Hepatocyte (in vitro differentiated cells): ENCODE results near the gene SPAG6.

Source experiments
- EZH2 ChIP-seq: fragments of 200-600 bp; sonication (generic); IDR thresholded peaks from 2 replicates; pipeline ENCODE4 v1.6.1; 2016; ENCODE audit warnings: antibody characterized with exemption, mild to moderate bottlenecking, borderline replicate concordance
- TF ChIP-seq, protein P1 (sequence below): fragments of 200-600 bp; sonication (generic); IDR thresholded peaks from 2 replicates; pipeline ENCODE4 v1.5.1; 2016; ENCODE audit warnings: antibody characterized with exemption, mild to moderate bottlenecking; ENCODE audit not compliant: poor library complexity

DNA sequence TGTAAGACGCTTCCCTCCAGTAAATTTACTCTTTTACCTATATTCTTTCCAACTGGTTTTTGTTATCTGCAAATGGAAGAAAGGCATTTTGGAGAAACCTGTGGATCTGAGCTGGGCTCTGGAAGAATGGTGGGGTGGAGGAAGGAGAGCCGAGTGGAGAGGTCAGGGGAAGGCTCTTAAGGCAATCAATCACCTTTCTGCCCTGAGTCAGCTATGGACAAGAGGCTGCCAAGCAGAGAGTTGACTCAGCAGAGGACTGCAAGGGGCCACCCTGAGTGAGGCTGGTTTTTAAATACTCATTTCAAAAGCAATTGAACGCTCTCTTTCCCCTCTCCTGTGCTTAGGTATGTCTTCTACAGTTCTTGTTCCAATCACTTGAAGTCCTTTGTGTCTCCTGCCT lies 81.8 kb downstream of the SPAG6 start:
- no peak for TF ChIP-seq EZH2
- TF ChIP-seq, protein P1, sequence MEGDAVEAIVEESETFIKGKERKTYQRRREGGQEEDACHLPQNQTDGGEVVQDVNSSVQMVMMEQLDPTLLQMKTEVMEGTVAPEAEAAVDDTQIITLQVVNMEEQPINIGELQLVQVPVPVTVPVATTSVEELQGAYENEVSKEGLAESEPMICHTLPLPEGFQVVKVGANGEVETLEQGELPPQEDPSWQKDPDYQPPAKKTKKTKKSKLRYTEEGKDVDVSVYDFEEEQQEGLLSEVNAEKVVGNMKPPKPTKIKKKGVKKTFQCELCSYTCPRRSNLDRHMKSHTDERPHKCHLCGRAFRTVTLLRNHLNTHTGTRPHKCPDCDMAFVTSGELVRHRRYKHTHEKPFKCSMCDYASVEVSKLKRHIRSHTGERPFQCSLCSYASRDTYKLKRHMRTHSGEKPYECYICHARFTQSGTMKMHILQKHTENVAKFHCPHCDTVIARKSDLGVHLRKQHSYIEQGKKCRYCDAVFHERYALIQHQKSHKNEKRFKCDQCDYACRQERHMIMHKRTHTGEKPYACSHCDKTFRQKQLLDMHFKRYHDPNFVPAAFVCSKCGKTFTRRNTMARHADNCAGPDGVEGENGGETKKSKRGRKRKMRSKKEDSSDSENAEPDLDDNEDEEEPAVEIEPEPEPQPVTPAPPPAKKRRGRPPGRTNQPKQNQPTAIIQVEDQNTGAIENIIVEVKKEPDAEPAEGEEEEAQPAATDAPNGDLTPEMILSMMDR = no peak
